SHP77 (cell line): ENCODE measurements around the gene SNX21.
A peak's percentile ranks its signal among the peaks of the same experiment; 100 is the strongest.
"Not testable (repeated sequence)": the region's sequence is repeated elsewhere in the genome, so short reads cannot be mapped to it uniquely, and the experiment has no call there.

ENCODE experiments used
- DNase-seq, 2 experiments: peaks; one replicate each; lab custom pipeline; 2025; lab: John Stamatoyannopoulos, UW

The SNX21 gene

GRCh38 chr20:45833030-45833882, at the start of gene SNX21:
SNX21 (plus strand) TSS chr20:45833799; CDS start chr20:45833920, 121 bp downstream.
- peak; percentile 47 to 71 for DNase-seq

- DNase-seq: no peak
These were observed 45.2 kb upstream of the SNX21 start for GRCh38 chr20:45788351-45788750.

GRCh38 chr20:45792317-45793118, 41.1 kb upstream of the SNX21 start:
- DNase-seq: no peak

- no peak for DNase-seq
These were observed 37.1 kb upstream of the SNX21 start for GRCh38 chr20:45796337-45797065.

- DNase-seq: not testable (repeated sequence)
These were observed 36.1 kb upstream of the SNX21 start for GRCh38 chr20:45797510-45797909.

GRCh38 chr20:45797955-45798354, 35.6 kb upstream of the SNX21 start:
- not testable (repeated sequence) for DNase-seq

- peak; percentile 38 to 65 for DNase-seq
These were observed 34.5 kb upstream of the SNX21 start for GRCh38 chr20:45798935-45799642.

- no peak for DNase-seq
These were observed 31.7 kb upstream of the SNX21 start for GRCh38 chr20:45801851-45802250.

GRCh38 chr20:45810191-45810970, 23.2 kb upstream of the SNX21 start:
- DNase-seq: no peak

GRCh38 chr20:45812157-45813005, 21.2 kb upstream of the SNX21 start, which contains the start of gene UBE2C:
UBE2C (plus strand) TSS chr20:45812644; CDS start chr20:45812696, 52 bp downstream.
- DNase-seq: peak; percentile 98 to 99

- no peak for DNase-seq
These were observed 20.6 kb upstream of the SNX21 start for GRCh38 chr20:45813006-45813340.

GRCh38 chr20:45813489-45813888, 20.1 kb upstream of the SNX21 start:
- DNase-seq: no peak

- DNase-seq: no peak
These were observed 19.3 kb upstream of the SNX21 start for GRCh38 chr20:45814314-45814713.

GRCh38 chr20:45816951-45817350, 16.6 kb upstream of the SNX21 start:
- no peak for DNase-seq

GRCh38 chr20:45817376-45818194, 16.0 kb upstream of the SNX21 start:
- no peak for DNase-seq

- DNase-seq: no peak
These were observed 15.4 kb upstream of the SNX21 start for GRCh38 chr20:45818239-45818638.

GRCh38 chr20:45819466-45819865, 14.1 kb upstream of the SNX21 start:
- no peak for DNase-seq

GRCh38 chr20:45821947-45822346, 11.7 kb upstream of the SNX21 start:
- DNase-seq: no peak

- peak; percentile 23 to 64 for DNase-seq
These were observed 10.7 kb upstream of the SNX21 start for GRCh38 chr20:45822857-45823256.
